WTC11 (cell line): Measurements from ENCODE around the gene BEND3. TPM values are rescaled to one million over a fixed set of nuclear protein-coding genes. Genes with fewer than 3 reads are reported as not detected.

Source experiments
- ATAC-seq: fragments of 200-7000 bp; cut with Tn5 transposase; 2 replicates; pipeline ENCODE4 v1.10.0; 2021; ENCODE audit warnings: mild to moderate bottlenecking, moderate library complexity
- CTCF ChIA-PET: fragments of 300-600 bp; sonication (Branson Sonifier 250); formaldehyde crosslinking; loops from one replicate; lab custom pipeline; 2021; ENCODE audit warnings: antibody characterized with exemption; lab: Charles Lee
- POLR2A ChIA-PET: fragments of 350-600 bp; sonication (Branson Sonifier 250); formaldehyde crosslinking; loops from one replicate; lab custom pipeline; 2021; ENCODE audit warnings: antibody characterized with exemption; lab: Charles Lee
- DNase-seq: peaks from one replicate; pipeline ENCODE4 v3.0.0; 2021; ENCODE audit warnings: low spot score
- H3K27ac Mint-ChIP-seq: 2 replicates; pipeline ENCODE4 v1.8.0; 2021; ENCODE audit warnings: mixed read lengths
- H3K27me3 Mint-ChIP-seq: 2 replicates; pipeline ENCODE4 v1.8.0; 2021; ENCODE audit warnings: low read depth, mild to moderate bottlenecking, moderate library complexity, mixed read lengths
- H3K36me3 Mint-ChIP-seq: 2 replicates; pipeline ENCODE4 v1.8.0; 2021; ENCODE audit warnings: mixed read lengths
- H3K4me1 Mint-ChIP-seq: 2 replicates; pipeline ENCODE4 v1.8.0; 2022; ENCODE audit warnings: mixed read lengths
- H3K4me3 Mint-ChIP-seq: 2 replicates; pipeline ENCODE4 v1.8.0; 2021; ENCODE audit warnings: mild to moderate bottlenecking, moderate library complexity, mixed read lengths
- H3K9me3 Mint-ChIP-seq: 2 replicates; pipeline ENCODE4 v1.8.0; 2021; ENCODE audit warnings: mixed read lengths
- ATF6 ChIP-seq: sonication (generic); formaldehyde crosslinking; IDR thresholded peaks from 2 replicates; pipeline ENCODE4 v1.8.1; 2023; ENCODE audit warnings: mild to moderate bottlenecking, missing genetic modification reagents
- CREB1 ChIP-seq: sonication (generic); formaldehyde crosslinking; IDR thresholded peaks from 2 replicates; pipeline ENCODE4 v1.8.0; 2023; ENCODE audit warnings: mild to moderate bottlenecking, missing genetic modification reagents
- CREM ChIP-seq: sonication (generic); formaldehyde crosslinking; IDR thresholded peaks from 2 replicates; pipeline ENCODE4 v1.8.1; 2022; ENCODE audit warnings: mild to moderate bottlenecking, missing genetic modification reagents, moderate library complexity
- E2F1 ChIP-seq: sonication (generic); formaldehyde crosslinking; IDR thresholded peaks from 2 replicates; pipeline ENCODE4 v1.8.0; 2022; ENCODE audit warnings: mild to moderate bottlenecking, missing genetic modification reagents
- ELF4 ChIP-seq: sonication (generic); formaldehyde crosslinking; IDR thresholded peaks from 2 replicates; pipeline ENCODE4 v1.8.1; 2022; ENCODE audit warnings: low read depth, mild to moderate bottlenecking, moderate library complexity, missing genetic modification reagents
- EMX1 ChIP-seq: fragments of 250-450 bp; sonication (Bioruptor Pico); IDR thresholded peaks from 2 replicates; pipeline ENCODE4 v1.8.0; 2021; ENCODE audit warnings: mild to moderate bottlenecking
- ETV6 ChIP-seq: sonication (generic); formaldehyde crosslinking; IDR thresholded peaks from 2 replicates; pipeline ENCODE4 v1.8.1; 2022; ENCODE audit warnings: mild to moderate bottlenecking, missing genetic modification reagents
- FOXJ3 ChIP-seq: sonication (generic); formaldehyde crosslinking; IDR thresholded peaks from 2 replicates; pipeline ENCODE4 v1.9.0; 2021; ENCODE audit warnings: missing genetic modification reagents, mild to moderate bottlenecking, borderline replicate concordance
- HMGXB4 ChIP-seq: sonication (generic); formaldehyde crosslinking; IDR thresholded peaks from 2 replicates; pipeline ENCODE4 v1.8.1; 2023; ENCODE audit warnings: mild to moderate bottlenecking, moderate library complexity, missing genetic modification reagents
- MYBL2 ChIP-seq: sonication (generic); formaldehyde crosslinking; IDR thresholded peaks from 2 replicates; pipeline ENCODE4 v1.8.1; 2023; ENCODE audit warnings: mild to moderate bottlenecking, moderate library complexity, missing genetic modification reagents
- NR3C1 ChIP-seq: sonication (generic); formaldehyde crosslinking; conservative IDR thresholded peaks from 2 replicates; pipeline ENCODE4 v1.8.1; 2023; ENCODE audit warnings: low read depth, mild to moderate bottlenecking, missing genetic modification reagents
- PRDM15 ChIP-seq: sonication (generic); formaldehyde crosslinking; IDR thresholded peaks from 2 replicates; pipeline ENCODE4 v1.8.0; 2022; ENCODE audit warnings: missing genetic modification reagents
- SOX15 ChIP-seq: fragments of 250-450 bp; sonication (Bioruptor Pico); IDR thresholded peaks from 2 replicates; pipeline ENCODE4 v1.9.0; 2021; ENCODE audit warnings: mild to moderate bottlenecking
- TCF7 ChIP-seq: sonication (generic); formaldehyde crosslinking; IDR thresholded peaks from 2 replicates; pipeline ENCODE4 v1.8.0; 2022; ENCODE audit warnings: mild to moderate bottlenecking, low read depth, missing genetic modification reagents, moderate library complexity
- ZBTB21 ChIP-seq: sonication (generic); formaldehyde crosslinking; IDR thresholded peaks from 2 replicates; pipeline ENCODE4 v1.8.1; 2023; ENCODE audit warnings: mild to moderate bottlenecking, missing genetic modification reagents, borderline replicate concordance
- ZNF138 ChIP-seq: sonication (generic); formaldehyde crosslinking; conservative IDR thresholded peaks from 2 replicates; pipeline ENCODE4 v1.8.1; 2022; ENCODE audit warnings: mild to moderate bottlenecking, moderate library complexity, missing genetic modification reagents
- ZNF219 ChIP-seq: sonication (generic); formaldehyde crosslinking; IDR thresholded peaks from 2 replicates; pipeline ENCODE4 v1.8.0; 2023; ENCODE audit warnings: missing genetic modification reagents, mild to moderate bottlenecking, borderline replicate concordance
- ZNF232 ChIP-seq: sonication (generic); formaldehyde crosslinking; IDR thresholded peaks from 2 replicates; pipeline ENCODE4 v1.8.0; 2022; ENCODE audit warnings: mild to moderate bottlenecking, missing genetic modification reagents
- ZNF263 ChIP-seq: sonication (generic); formaldehyde crosslinking; IDR thresholded peaks from 2 replicates; pipeline ENCODE4 v1.8.1; 2022; ENCODE audit warnings: low read depth, mild to moderate bottlenecking, moderate library complexity, missing genetic modification reagents
- ZNF317 ChIP-seq: sonication (generic); formaldehyde crosslinking; IDR thresholded peaks from 2 replicates; pipeline ENCODE4 v1.8.1; 2023; ENCODE audit warnings: low read depth, mild to moderate bottlenecking, moderate library complexity, missing genetic modification reagents, borderline replicate concordance
- ZNF396 ChIP-seq: fragments of 250-450 bp; sonication (Bioruptor Pico); IDR thresholded peaks from 2 replicates; pipeline ENCODE4 v1.8.0; 2021; ENCODE audit warnings: mild to moderate bottlenecking, moderate library complexity, borderline replicate concordance
- ZNF671 ChIP-seq: fragments of 250-450 bp; sonication (Bioruptor Pico); IDR thresholded peaks from 2 replicates; pipeline ENCODE4 v1.8.0; 2021; ENCODE audit warnings: mild to moderate bottlenecking
- total RNA-seq: library from RNA; stranded (reverse); gene quantifications from 3 replicates; pipeline ENCODE4 v1.2.3, GENCODE V29; 2021

Gene BEND3
- total RNA-seq, 1 experiment from 2014 or later: 25.4 TPM

- DNase-seq (peak; percentile 30), ATAC-seq (peak; percentile 60)
- Mint-ChIP-seq H3K4me1 (peaks cover 61% of the 10 kb centered on the region), H3K27me3 (no peaks in the 10 kb centered on the region), H3K4me3 (peak overlapping the region; percentile 30; the same call in 1 of the 2 replicates), H3K27ac (peak overlapping the region; percentile 98), H3K9me3 (no peaks in the 10 kb centered on the region), H3K36me3 (peaks cover 3% of the 10 kb centered on the region; the same call in 1 of the 2 replicates)
- ChIA-PET POLR2A (interaction anchor here (1.1 to 1.3 kb wide), 2 partner anchors 10 to 12 kb away, joined by 4 to 11 read pairs; partner anchors contain the start of gene BEND3), CTCF (interaction anchor here (0.5 to 2.2 kb wide), 11 partner anchors 8 to 767 kb away, joined by 3 to 12 read pairs (median 3); partner anchors contain the start of gene BEND3)
- TF ChIP-seq NR3C1 (CRISPR knock-in tag) (no peak), EMX1 (0 out of 2 replicates have a peak, but pooled peaks have one; percentile 40)
Observed at GRCh38 chr6:107106165-107106564, 9.2 kb downstream of the BEND3 start.

- Mint-ChIP-seq H3K36me3 (peaks cover 3% of the 10 kb centered on the region; the same call in 1 of the 2 replicates), H3K9me3 (no peaks in the 10 kb centered on the region), H3K4me1 (peaks cover 63% of the 10 kb centered on the region), H3K4me3 (no peak overlapping the region), H3K27me3 (no peaks in the 10 kb centered on the region), H3K27ac (peak overlapping the region; percentile 98)
- DNase-seq: no peak
- POLR2A ChIA-PET: interaction anchor here (1.1 to 1.5 kb wide), 3 partner anchors 10 to 13 kb away, joined by 4 to 11 read pairs (median 7); partner anchors contain the start of gene BEND3
- peak; percentile 20 for ATAC-seq
- CTCF ChIA-PET: interaction anchor here (0.9 to 2.2 kb wide), 8 partner anchors 8 to 126 kb away, joined by 3 to 12 read pairs (median 4); partner anchors contain the start of gene BEND3
- TF ChIP-seq HMGXB4 (CRISPR knock-in tag) (no peak), SOX15 (no peak), CREM (no peak), ZNF138 (CRISPR knock-in tag) (no peak), ZNF263 (CRISPR knock-in tag) (no peak), ETV6 (CRISPR knock-in tag) (no peak), FOXJ3 (CRISPR knock-in tag) (no peak), ZNF232 (CRISPR knock-in tag) (no peak), ZBTB21 (no peak), ELF4 (CRISPR knock-in tag) (no peak), CREB1 (CRISPR knock-in tag) (no peak), E2F1 (CRISPR knock-in tag) (no peak), ZNF219 (no peak), ZNF317 (CRISPR knock-in tag) (no peak), MYBL2 (CRISPR knock-in tag) (no peak), TCF7 (CRISPR knock-in tag) (no peak), ZNF396 (CRISPR knock-in tag) (no peak), ATF6 (no peak), PRDM15 (no peak), ZNF671 (no peak)
Observed at GRCh38 chr6:107105511-107106116, 9.7 kb downstream of the BEND3 start.
